Left cardiac atrium (tissue), 4 donors: Measurements from ENCODE around the gene HMX1. TPM values are rescaled to one million over a fixed set of nuclear protein-coding genes. Genes with fewer than 3 reads are reported as not detected.

ENCODE experiments used
- ATAC-seq, 2 donors: fragments of 200-7000 bp; cut with Tn5 transposase; one replicate each; pipeline ENCODE4 v1.9.1; 2020; ENCODE audit warnings: mild to moderate bottlenecking in 2 of 2, moderate library complexity in 2 of 2
- DNase-seq: peaks from one replicate; pipeline ENCODE4 v3.0.0-alpha.2; 2020
- intact Hi-C, 2 donors: fragments of 100-400 bp; cut with DNase I; formaldehyde crosslinking; loops; one replicate each; pipeline versions ENCODE4 v1.14.1 to v1.15.1; 2022 to 2023
- total RNA-seq, 2 donors: library from RNA; stranded (reverse); fragmentation: NEBNext Ultra II Directional; extraction: Animal tissue kit (Norgen Biotek cat#: 25700); gene quantifications; one replicate each; pipeline ENCODE4 v1.2.1, GENCODE V29; 2021
- donor health status: DM: no; HTN: yes; CAD: no.
- donor health status: DM: no; HTN: yes; CAD: no; lungs with severe emphysema.
- donor health status: DM: yes; HTN: yes; CAD: no.
- donor health status: Dilated cardiomyopathy.

HMX1 gene
- total RNA-seq, 2 donors from 2014 or later: not detected

DNA sequence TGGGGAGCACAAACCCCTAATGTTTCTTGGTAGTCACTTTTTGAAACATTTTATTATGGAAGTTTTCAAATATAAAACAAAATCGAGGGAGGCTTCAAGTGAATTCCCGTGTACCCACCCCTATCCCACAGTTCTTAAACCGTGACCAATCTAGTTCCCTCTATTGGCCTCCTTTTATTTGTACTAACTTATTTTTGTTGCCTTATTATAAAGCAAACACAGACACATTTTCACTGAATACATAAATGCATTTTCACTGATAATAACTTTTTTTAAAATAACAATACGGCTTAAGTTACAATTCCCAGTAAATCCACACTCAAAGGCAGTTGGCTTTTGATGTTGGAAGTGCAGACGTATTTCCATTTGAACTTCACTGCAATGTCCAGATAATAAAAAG, 9.3 kb downstream of the HMX1 start:
- no peak for DNase-seq
- intact Hi-C loops: no loop called here
- ATAC-seq: no peak

DNA sequence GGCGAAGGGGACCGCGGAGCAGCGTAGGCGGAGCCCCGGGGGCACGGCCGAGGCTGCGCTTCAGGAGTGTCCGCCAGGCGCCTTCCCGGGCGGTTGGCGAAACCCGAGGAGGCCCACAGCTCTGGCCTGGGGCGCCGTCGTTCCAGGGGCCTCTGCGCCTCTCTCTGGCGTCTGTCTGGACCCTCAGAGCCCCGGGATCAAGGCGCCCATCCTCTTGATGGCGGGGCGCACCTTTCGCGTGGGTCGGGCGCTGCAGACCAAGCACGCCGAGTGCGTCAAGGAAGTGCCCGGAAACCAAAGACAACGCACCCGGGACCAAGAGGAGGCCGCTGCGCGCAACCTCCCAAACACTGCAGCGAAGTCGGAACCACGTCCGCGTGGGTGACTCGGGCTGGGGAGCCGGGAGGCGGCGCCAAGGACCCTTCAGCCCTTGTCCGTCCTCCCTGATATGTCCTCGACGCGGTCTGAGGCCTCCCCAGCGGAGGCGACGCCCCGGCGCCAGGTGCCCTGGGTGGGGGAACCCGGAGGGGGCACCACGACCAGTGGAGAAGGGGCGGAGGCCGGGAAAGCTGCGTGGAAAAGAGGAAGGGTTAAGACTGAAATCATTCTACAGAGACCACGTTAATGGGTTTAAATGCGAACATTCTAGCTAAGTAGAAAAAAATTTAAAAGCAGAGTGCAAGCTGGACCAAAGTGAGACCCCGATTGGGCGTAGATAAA, 9.9 kb downstream of the HMX1 start:
- no peak for DNase-seq
- intact Hi-C loops: no loop called here
- ATAC-seq: no peak

DNA sequence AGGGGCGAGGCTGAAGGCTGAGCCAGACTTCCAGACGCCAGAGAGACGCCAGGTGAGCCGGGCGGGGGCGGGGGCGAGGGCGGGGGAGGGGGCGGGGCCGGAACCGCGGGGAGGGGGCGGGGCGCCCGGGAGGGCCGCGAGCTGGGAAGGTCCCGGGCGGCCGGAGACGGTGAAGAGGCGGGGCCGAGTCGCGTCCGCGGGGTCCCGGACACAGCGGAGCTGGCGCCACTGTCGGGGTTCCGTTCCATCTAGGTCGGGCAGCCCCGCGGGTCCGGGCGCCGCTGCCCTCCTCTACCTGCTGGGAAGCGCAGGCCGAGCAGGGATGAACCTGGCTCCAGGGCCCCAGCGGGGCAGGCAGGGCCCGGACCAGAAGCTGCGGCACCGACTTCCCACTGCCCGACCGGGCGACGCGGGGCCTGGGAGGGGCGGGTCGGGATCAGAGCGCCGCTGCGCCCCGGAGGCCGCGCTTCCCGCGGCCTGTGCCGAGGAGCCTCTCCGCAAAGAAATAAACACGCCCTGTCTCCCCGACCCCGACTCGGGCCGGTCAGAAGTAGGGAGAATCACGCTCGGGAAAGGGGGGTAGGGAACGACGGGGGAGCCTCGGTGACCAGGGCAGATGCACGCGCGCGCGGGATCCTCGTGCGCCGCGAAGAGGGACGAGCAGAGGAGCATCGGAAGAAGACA, 10.6 kb downstream of the HMX1 start:
- intact Hi-C loops: no loop called here
- ATAC-seq: no peak
- no peak for DNase-seq

DNA sequence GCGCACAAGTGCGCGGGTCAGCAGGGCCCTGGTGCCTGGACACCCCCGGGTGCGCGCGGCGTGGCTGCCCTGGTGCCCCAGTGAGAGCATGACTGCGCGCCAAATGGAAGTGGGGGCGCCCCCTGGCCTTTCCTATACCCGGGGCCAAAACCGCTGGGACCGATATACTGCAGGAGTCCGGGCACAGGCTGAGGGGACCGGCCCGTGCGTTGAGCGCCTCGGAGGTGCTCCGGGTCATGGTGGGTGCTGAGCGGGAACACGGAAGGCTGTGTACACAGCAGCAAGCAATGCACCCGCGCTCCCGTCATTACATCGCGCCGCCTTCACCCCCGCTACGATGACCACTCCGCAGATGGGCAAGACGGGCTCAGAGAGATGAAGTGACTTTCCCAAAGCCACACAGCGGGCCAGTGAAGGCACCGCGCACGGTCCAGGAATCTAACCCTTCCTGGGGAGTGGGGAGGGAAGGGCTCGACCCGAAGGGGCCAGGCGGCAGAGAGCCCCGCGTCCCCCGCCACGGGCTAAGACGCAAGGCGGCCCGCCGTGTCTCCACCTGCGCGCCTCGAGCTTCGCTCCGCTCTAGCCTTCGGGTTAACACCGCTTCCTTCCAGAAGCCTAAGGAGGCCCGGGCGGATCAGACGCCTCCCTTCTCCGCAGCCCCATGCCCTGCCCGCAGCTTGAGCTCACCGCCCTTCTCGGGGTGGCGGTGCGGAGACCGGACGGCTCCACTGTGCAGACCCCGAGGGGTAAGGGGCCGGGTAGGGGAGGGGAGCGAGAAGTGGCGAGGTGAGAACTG, 11.3 kb downstream of the HMX1 start:
- intact Hi-C loops: no loop called here
- ATAC-seq (no peak), DNase-seq (no peak)

DNA sequence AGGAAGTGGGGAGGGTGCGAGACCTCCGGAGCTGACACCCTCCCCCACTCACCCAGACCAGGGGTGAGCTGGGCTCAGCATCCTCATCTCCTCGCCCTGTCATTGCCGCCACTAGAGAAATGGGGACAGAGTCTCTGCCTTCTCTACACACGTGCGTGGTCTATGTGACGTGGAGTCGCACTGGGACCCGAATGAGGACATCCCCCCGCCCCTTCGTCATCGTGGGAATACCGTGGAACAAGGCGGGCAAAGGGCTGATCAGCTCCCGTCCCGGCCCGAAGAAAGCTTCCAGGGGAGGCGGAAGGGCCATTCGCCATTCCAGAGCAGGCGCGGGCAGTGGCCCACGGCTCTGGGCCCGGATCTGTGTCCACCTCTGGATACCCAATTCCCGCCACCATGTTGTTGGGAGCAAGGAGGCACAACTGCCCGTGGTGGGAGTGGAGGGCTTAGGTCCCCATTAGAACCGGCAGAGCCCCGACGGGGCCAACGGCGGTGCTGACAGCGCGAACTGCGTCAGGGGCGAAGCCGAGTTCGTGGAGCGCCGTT, 12.0 kb downstream of the HMX1 start:
- DNase-seq (no peak), ATAC-seq (no peak)
- intact Hi-C loops: no loop called here

DNA sequence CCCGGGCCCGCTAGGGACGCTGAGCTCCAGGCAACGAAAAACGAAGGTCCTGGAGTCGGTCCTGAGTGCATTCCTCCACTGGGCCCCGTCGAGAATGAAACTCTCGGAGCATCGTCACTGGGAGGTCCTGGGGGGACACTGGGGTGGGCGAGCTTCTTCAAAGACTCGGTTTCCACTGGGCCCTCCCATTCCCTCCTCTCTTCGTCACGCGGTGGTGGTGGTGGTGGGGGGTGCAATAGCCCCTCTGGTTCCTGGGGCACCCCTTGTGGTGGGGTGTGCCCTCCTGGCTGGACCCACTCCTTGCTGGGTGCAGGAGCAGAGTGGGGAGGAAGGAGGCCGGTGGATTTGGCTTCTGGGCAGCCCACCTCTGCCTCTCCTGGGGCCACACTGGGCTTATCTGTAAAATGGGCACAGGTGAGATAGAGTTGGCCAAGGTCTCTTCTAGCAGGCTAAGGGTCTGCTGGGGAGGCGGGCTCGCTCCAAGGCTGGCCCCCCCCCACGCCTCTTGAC, 12.9 kb downstream of the HMX1 start:
- DNase-seq (no peak), ATAC-seq (no peak)
- intact Hi-C loops: no loop called here

DNA sequence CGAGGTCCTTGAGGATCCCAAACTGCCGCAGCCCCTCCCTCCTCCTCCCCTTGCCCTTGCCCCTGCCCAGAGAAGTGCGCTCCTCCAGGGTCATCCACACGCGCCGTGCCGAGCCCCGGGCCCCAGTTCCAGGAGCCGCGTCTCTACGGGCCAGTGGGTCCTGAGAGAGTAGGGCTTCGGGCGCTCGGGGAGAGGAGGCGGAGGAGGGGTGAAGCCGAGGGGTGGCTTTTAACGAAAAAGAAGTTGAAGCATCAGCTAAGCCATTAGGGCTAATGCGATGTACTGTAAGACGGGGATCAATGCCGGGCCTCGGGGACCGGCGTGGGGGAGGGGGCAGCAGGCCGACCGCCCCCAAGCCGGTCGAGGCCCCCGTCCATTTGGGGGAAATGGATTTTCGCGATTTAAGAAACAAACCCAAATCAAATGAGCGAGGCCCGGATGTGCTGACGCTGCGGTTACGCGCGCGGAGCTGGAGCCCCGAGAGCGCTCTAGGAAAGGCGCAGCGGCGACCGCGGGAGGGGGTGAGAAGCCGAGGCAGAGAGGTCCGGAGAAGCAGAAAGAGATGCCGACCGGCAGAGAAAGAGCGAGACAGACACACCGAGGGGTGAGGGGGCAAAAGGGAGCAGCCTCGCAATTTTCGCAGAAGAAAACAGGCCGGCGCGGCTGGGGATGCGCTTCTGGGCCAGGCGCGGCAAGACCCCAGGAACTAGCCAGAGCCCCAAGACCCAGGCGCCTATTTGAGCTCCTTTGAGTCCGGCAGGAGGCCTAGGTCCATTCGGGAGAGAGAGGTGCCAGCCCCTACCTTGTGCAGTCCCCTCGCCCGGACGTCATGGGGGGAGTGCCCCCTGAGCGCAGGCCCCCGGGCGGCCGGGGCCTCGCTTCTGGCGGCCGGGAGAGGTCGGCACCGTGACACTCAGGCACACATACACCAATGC, 13.6 kb downstream of the HMX1 start:
- ATAC-seq (no peak), DNase-seq (no peak)
- intact Hi-C loops: no loop called here

DNA sequence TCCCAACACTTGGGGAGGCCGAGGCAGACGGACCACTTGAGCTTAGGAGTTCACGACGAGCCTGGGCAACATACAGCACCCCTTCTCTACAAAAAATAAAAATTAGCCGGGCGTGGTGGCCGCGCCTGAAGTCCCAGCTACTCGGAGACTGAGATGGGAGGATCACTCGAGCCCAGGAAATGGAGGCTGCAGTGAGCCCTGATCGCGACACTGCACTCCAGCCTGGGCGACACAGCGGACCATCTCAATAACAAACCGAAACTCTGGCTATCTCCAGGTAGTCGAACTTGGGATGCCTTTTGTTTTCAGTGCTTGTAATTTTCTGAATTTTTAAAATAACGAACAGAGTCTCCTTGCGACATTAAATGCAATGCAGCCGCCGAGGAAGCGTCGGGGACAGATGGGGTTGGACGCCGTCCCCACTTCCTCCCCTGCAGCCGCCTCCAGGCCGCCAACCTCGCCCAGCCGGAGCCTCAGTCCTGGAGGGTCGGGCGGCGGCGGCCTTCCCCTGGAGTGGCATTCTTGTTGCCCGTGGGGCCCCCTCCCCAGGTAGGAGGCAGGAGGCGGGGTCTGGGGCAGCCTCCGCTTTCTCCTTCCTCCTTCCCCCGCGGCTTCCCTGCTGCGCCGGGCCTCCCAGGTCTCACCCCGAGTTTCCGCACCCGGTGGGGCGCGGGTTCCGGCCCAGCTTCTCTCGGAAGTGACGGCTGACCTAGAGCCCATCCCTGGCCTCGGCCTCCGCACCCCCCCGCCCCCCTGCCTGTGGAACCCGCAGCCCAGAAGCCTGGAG, 14.6 kb downstream of the HMX1 start:
- no peak for DNase-seq
- intact Hi-C loops: no loop called here

DNA sequence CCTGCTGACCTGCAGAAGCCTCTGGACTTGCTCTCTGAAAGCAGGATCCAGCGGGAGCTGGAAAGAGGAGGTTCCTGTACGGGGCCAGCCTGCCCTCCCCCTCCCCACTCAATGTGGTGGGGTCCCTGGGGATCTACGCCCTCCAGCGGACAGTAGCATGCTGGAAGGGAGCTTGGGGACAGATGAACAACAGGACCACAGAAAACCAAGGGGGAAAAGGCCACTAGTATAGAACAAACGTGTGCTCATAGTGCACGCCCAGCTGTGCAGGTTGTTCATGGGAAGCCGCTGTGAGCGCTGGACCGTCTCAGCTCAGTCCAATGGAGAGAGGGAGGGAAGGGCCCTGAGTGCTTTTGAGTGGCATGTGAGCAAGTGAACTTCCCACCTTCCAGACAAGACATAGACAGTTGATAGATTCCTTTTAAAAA, 15.8 kb downstream of the HMX1 start:
- ATAC-seq (no peak), DNase-seq (no peak)
- intact Hi-C loops: no loop called here

More for the DNA sequence above, 14.6 kb downstream of the HMX1 start:
- no peak for ATAC-seq

DNA sequence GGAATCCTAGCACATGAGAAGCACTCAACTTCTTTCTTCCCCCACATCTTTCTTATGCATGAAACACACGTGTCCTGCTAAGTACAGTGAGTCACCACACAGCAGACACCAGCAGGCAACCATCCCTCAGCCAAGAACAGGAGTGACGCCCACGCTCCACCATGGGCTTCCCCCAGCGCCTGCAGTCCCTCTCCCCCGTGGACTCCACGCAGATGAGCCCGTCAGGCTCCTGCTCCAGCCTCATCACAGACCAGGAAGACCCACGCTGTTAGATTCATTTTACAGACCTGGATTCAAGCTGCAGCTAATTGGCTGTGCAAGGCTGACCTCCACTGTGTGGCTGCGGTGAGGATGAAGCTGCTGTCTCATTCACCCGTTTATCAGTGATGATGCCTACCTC, 16.7 kb downstream of the HMX1 start:
- peak in 1 of 2 donors; percentile 36 for ATAC-seq
- intact Hi-C loops: no loop called here

DNA sequence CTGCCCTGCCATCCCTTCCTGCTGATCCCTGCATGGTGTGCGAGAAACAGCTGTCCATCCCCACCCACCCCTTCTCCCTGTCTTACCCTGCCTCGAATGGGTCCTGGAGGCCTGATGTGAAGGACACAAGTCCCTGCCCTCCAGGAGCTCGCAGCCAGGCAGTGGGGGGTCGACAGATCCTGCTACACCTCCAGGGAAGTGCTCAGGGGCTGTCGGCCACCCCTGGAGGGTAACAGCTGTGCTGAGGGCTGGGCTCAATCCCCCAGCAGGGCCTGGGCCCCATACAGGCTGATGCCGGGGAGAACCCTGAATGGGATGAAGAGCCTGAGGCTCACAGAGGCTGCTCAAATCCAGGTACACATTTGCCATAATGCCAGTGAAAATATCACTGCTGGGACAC, 17.6 kb downstream of the HMX1 start:
- DNase-seq: no peak
- ATAC-seq: no peak
- intact Hi-C loops: no loop called here

More for the DNA sequence above, 16.7 kb downstream of the HMX1 start:
- DNase-seq: no peak

DNA sequence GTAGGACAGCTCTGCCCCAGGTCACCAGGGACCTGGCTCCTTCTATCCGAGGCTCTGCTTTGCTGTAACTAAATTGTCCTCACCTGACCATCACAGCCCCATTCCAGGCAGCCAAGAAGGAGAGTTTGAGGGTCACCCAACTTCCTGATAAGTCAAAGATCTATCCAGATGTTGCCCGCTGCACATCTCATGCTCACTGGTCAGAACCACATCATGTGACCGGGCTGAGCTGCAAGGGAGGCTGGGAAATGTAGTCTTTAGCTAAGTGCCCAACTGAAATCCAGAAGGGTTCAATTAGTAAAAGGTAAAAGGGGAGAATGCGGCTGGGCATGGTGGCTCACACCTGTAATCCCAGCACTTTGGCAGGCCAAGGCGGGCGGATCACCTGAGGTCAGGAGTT, 18.4 kb downstream of the HMX1 start:
- intact Hi-C loops: no loop called here
- no peak for ATAC-seq

DNA sequence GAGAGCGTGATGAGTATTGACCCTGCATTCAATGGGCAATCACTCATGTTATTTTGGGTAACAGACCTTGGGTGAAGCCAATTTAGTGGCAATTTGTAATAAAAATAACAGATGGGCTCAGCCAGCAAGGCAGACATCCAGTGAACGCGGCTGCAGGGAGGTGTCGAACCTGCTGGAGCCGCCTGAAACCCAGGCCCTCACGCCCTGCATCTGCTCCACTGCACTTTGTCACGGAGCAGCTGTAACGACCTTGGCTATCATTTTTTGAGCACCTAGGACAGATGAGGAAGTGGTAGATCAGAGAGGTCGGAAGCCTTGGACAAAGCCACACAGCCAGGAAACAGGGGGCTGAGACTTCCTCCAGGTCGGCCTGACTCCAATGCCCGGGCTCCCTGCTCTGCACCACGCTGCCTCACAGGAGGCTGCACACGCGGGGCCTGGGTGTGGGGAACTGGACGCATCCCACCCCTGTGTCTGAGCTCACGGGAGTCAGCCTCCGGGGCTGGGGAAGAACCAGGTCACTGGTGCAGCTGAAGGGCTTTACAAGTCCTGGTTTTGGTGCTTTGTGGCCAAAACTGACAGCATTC, 19.4 kb downstream of the HMX1 start:
- ATAC-seq: no peak
- intact Hi-C loops: no loop called here
- DNase-seq: peak; percentile 7

More for the DNA sequence above, 18.4 kb downstream of the HMX1 start:
- DNase-seq: no peak

DNA sequence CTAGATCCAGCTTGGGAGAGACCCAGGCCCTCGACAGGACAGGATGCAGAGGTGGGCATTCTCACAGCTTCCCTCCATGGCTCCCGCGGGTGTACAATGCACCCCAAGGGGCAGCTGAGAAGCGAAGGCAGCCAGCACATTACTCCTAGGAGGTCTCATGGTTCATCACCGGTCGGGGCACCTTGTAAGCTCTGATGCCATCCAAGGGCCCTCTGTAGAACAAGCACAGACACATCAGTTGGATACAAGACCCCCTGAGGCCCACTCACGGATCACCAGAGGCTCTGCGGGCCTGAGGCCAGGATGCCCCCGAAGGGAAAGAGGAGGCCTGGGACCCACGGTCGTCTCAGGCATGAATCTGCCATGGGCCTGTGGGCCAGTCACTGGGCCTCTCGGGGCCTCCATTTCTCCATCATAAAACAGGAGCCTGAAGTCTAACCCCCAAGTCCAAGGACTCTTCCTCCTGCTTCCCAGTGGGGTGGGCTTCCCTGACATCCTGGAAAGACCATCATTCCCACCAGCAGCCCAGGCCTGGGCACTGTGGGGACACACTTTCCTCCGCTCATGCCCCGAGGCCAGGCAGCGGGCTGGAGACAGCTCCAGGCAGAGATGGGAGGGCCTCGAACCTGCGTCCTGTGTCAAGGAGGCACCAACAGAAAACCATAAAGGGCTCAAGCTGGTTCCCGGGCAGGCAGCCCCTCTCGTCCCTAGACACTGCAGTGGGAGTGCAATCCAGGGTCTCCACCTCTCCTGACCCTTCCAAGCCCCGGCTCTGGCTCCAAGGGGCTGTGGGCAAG, 20.1 kb downstream of the HMX1 start:
- intact Hi-C loops: no loop called here
- peak; percentile 11 for DNase-seq
- ATAC-seq: no peak

DNA sequence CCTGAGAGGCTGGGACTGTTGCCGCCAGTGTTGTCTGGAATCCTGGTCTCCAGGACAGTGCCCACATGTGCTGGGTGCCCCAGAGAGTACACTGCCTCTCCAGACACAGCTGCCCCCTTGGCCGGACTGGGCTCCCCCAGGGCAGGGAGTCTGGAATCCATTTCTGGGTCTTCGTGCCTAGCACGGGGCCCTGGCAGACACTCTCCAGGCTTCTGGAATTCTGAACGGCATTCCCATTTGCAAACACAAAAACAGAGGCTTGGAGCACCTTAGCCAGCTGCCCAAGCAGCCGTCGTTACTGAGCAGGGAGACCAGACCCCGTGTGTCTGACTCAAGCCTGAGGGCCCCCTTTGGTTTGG, 20.8 kb downstream of the HMX1 start:
- ATAC-seq: no peak
- intact Hi-C loops: no loop called here

DNA sequence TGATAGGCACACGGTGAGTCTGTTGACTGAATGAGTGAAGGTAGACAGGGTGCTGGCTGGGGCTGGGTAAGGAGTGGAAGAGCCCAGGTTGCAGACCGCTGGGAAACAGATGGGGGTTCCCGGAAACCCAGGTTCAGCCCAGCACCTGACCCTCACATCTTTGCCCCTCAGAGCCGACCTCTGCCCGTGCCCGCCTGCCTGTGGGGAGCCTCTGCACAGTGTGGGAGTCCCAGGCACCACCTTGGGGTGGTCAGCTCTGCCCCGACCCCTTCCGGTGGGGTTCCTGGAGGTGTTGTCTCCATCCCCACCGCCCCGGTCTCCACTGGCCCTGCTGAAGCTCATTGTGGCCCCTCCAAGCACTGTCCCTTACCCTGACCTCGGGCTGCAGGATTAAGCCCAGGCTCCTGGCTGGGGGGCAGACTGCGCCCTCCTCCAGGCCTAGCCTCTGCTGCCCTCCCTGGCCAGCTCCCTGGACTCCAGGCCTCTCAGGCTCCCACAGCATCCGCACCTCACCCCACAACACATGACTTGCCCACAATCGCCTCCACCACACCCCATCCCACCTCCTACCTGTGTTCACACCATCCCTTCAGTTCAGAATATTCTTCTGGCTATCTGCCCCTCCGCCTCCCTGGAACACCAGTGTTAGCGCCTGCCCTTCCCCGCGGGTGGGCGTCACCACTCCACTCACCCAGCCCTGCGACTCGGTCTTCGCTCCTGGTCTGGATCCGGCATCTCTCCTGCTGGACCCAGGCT, 21.4 kb downstream of the HMX1 start:
- intact Hi-C loops: no loop called here
- ATAC-seq (no peak), DNase-seq (peak; percentile 3)

More for the DNA sequence above, 20.8 kb downstream of the HMX1 start:
- peak; percentile 8 for DNase-seq
